HUES6 (cell line): ENCODE results near the gene UBA1.

Source experiments
- H3K27ac ChIP-seq: 2 replicates; pipeline ENCODE4 v1.7.0; 2013; ENCODE audit warnings: low read depth, mild to moderate bottlenecking, low read length, inconsistent platforms
- H3K27me3 ChIP-seq: 2 replicates; pipeline ENCODE4 v1.6.1; 2013; ENCODE audit warnings: low read length; ENCODE audit not compliant: control insufficient read depth, insufficient read depth
- H3K36me3 ChIP-seq: 2 replicates; pipeline ENCODE4 v1.6.1; 2013; ENCODE audit warnings: low read length; ENCODE audit not compliant: control insufficient read depth, insufficient read depth
- H3K4me1 ChIP-seq: 2 replicates; pipeline ENCODE4 v1.6.1; 2013; ENCODE audit warnings: low read length; ENCODE audit not compliant: control insufficient read depth, insufficient read depth
- H3K4me3 ChIP-seq: 2 replicates; pipeline ENCODE4 v1.5.1; 2013; ENCODE audit warnings: low read depth, low read length
- H3K9ac ChIP-seq: one replicate; pipeline ENCODE4 v1.6.1; 2013; ENCODE audit warnings: mild to moderate bottlenecking, low read length
- H3K9me3 ChIP-seq: 2 replicates; pipeline ENCODE4 v1.6.1; 2013; ENCODE audit warnings: low read depth, low read length; ENCODE audit not compliant: control insufficient read depth, insufficient read depth

Gene UBA1

GRCh38 chrX:47224266-47224895, 30.8 kb downstream of the UBA1 start:
- Histone ChIP-seq H3K27me3 (no peaks in the 10 kb centered on the region), H3K9me3 (no peaks in the 10 kb centered on the region), H3K4me1 (peaks cover 14% of the 10 kb centered on the region; the same call in 1 of the 2 replicates), H3K9ac (no peak overlapping the region), H3K4me3 (no peak overlapping the region), H3K36me3 (peaks cover 86% of the 10 kb centered on the region), H3K27ac (no peak overlapping the region)

GRCh38 chrX:47224896-47225290, 31.3 kb downstream of the UBA1 start:
- H3K4me1 ChIP-seq: peaks cover 10% of the 10 kb centered on the region; the same call in 1 of the 2 replicates
- no peak overlapping the region for H3K4me3 ChIP-seq
- H3K36me3 ChIP-seq: peaks cover 89% of the 10 kb centered on the region
- no peaks in the 10 kb centered on the region for H3K9me3 ChIP-seq
- H3K9ac ChIP-seq: no peak overlapping the region
- no peaks in the 10 kb centered on the region for H3K27me3 ChIP-seq
- H3K27ac ChIP-seq: no peak overlapping the region

- no peak overlapping the region for H3K9ac ChIP-seq
- H3K4me1 ChIP-seq: no peaks in the 10 kb centered on the region
- H3K27me3 ChIP-seq: no peaks in the 10 kb centered on the region
- no peak overlapping the region for H3K27ac ChIP-seq
- H3K9me3 ChIP-seq: no peaks in the 10 kb centered on the region
- no peak overlapping the region for H3K4me3 ChIP-seq
- peaks cover 84% of the 10 kb centered on the region for H3K36me3 ChIP-seq
These were observed 32.4 kb downstream of the UBA1 start for GRCh38 chrX:47226071-47226470.

GRCh38 chrX:47226531-47227333, 33.1 kb downstream of the UBA1 start:
- H3K27me3 ChIP-seq: no peaks in the 10 kb centered on the region
- no peaks in the 10 kb centered on the region for H3K9me3 ChIP-seq
- no peaks in the 10 kb centered on the region for H3K4me1 ChIP-seq
- H3K4me3 ChIP-seq: no peak overlapping the region
- H3K27ac ChIP-seq: no peak overlapping the region
- H3K9ac ChIP-seq: no peak overlapping the region
- H3K36me3 ChIP-seq: peaks cover 78% of the 10 kb centered on the region

GRCh38 chrX:47227334-47227583, 33.6 kb downstream of the UBA1 start:
- no peak overlapping the region for H3K27ac ChIP-seq
- H3K9ac ChIP-seq: no peak overlapping the region
- peaks cover 73% of the 10 kb centered on the region for H3K36me3 ChIP-seq
- no peaks in the 10 kb centered on the region for H3K9me3 ChIP-seq
- no peak overlapping the region for H3K4me3 ChIP-seq
- peaks cover under 1% of the 10 kb centered on the region for H3K4me1 ChIP-seq
- no peaks in the 10 kb centered on the region for H3K27me3 ChIP-seq

- H3K36me3 ChIP-seq: peaks cover 61% of the 10 kb centered on the region
- H3K9ac ChIP-seq: no peak overlapping the region
- H3K27me3 ChIP-seq: no peaks in the 10 kb centered on the region
- peaks cover 5% of the 10 kb centered on the region for H3K4me1 ChIP-seq
- H3K4me3 ChIP-seq: no peak overlapping the region
- no peaks in the 10 kb centered on the region for H3K9me3 ChIP-seq
- no peak overlapping the region for H3K27ac ChIP-seq
These were observed 35.1 kb downstream of the UBA1 start for GRCh38 chrX:47228550-47229270.

- Histone ChIP-seq H3K27ac (no peak overlapping the region), H3K4me3 (no peak overlapping the region), H3K27me3 (no peaks in the 10 kb centered on the region), H3K9me3 (no peaks in the 10 kb centered on the region), H3K36me3 (peaks cover 53% of the 10 kb centered on the region), H3K9ac (no peak overlapping the region), H3K4me1 (peaks cover 5% of the 10 kb centered on the region)
These were observed 35.8 kb downstream of the UBA1 start for GRCh38 chrX:47229427-47229826.

- Histone ChIP-seq H3K4me1 (peaks cover 8% of the 10 kb centered on the region), H3K4me3 (no peak overlapping the region), H3K27me3 (no peaks in the 10 kb centered on the region), H3K9ac (no peak overlapping the region), H3K9me3 (no peaks in the 10 kb centered on the region), H3K36me3 (peaks cover 45% of the 10 kb centered on the region), H3K27ac (no peak overlapping the region)
These were observed 36.7 kb downstream of the UBA1 start for GRCh38 chrX:47230136-47230868.

GRCh38 chrX:47231167-47231566, 37.5 kb downstream of the UBA1 start:
- Histone ChIP-seq H3K27me3 (no peaks in the 10 kb centered on the region), H3K36me3 (peaks cover 36% of the 10 kb centered on the region), H3K9ac (no peak overlapping the region), H3K4me3 (no peak overlapping the region), H3K27ac (no peak overlapping the region), H3K9me3 (no peaks in the 10 kb centered on the region), H3K4me1 (peaks cover 11% of the 10 kb centered on the region)

GRCh38 chrX:47232197-47232802, 38.7 kb downstream of the UBA1 start:
- peak overlapping the region; percentile 86 for H3K4me3 ChIP-seq
- H3K9me3 ChIP-seq: no peaks in the 10 kb centered on the region
- H3K27me3 ChIP-seq: no peaks in the 10 kb centered on the region
- H3K9ac ChIP-seq: peak overlapping the region; percentile 85
- peak overlapping the region; percentile 80 for H3K27ac ChIP-seq
- H3K4me1 ChIP-seq: peaks cover 11% of the 10 kb centered on the region
- peaks cover 25% of the 10 kb centered on the region for H3K36me3 ChIP-seq
